Suprapubic skin (tissue), 3 donors: ENCODE measurements around the gene ITGA8.

Source experiments
- CTCF ChIP-seq, 2 donors: fragments of 200-600 bp in 1 of 2; fragments of 450-650 bp in 1 of 2; sonication (generic) in 1 of 2; IDR thresholded peaks; one replicate each; pipeline ENCODE4 v1.5.1; 2016 to 2019; ENCODE audit warnings: antibody characterized with exemption in 2 of 2, mild to moderate bottlenecking in 1 of 2, moderate library complexity in 1 of 2
- POLR2AphosphoS5 ChIP-seq, 3 donors: sonication (generic); formaldehyde crosslinking; IDR thresholded peaks; one replicate each; pipeline ENCODE4 v1.6.1; 2017; ENCODE audit warnings: antibody characterized with exemption in 3 of 3

- TF ChIP-seq CTCF (IDR thresholded peaks at IDR 0.05), result no peak
- TF ChIP-seq POLR2AphosphoS5 (IDR thresholded peaks at IDR 0.05), result no peak
Observed at GRCh38 chr10:15714847-15715246, 4.9 kb downstream of the ITGA8 start.
